Tibial nerve (tissue), 4 donors: ENCODE measurements around the gene RNF8. TPM values are rescaled to one million over a fixed set of nuclear protein-coding genes. Genes with fewer than 3 reads are reported as not detected.

ENCODE experiments used
- DNase-seq, 2 donors: peaks; one replicate each; pipeline ENCODE4 v3.0.0-alpha.2; 2019; ENCODE audit warnings: low spot score in 2 of 2
- H3K27ac ChIP-seq, 4 donors: fragments of 200-600 bp; sonication (generic) in 3 of 4; one replicate each; pipeline ENCODE4 v1.5.1; 2017 to 2019; ENCODE audit warnings: mild to moderate bottlenecking in 1 of 4
- H3K27me3 ChIP-seq, 2 donors: fragments of 200-600 bp; sonication (generic) in 1 of 2; one replicate each; pipeline versions ENCODE4 v1.5.1 to v1.6.0; 2017 to 2019
- H3K36me3 ChIP-seq, 3 donors: fragments of 200-600 bp; sonication (generic); one replicate each; pipeline ENCODE4 v1.5.1; 2018 to 2019
- H3K4me1 ChIP-seq, 4 donors: fragments of 200-600 bp; sonication (generic) in 3 of 4; one replicate each; pipeline ENCODE4 v1.5.1; 2017 to 2019
- H3K4me3 ChIP-seq, 4 donors: fragments of 200-600 bp; sonication (generic) in 3 of 4; one replicate each; pipeline ENCODE4 v1.5.1; 2017 to 2019; ENCODE audit warnings: mild to moderate bottlenecking in 1 of 4, moderate library complexity in 1 of 4
- H3K9me3 ChIP-seq, 4 donors: fragments of 200-600 bp; sonication (generic) in 3 of 4; one replicate each; pipeline ENCODE4 v1.5.1; 2017 to 2019
- EP300 ChIP-seq, 2 donors: sonication (generic); formaldehyde crosslinking; IDR thresholded peaks; one replicate each; pipeline ENCODE4 v1.6.1; 2017; ENCODE audit warnings: antibody characterized with exemption in 2 of 2, mild to moderate bottlenecking in 1 of 2
- POLR2A ChIP-seq, 2 donors: fragments of 450-650 bp; IDR thresholded peaks; one replicate each; pipeline ENCODE4 v1.6.1; 2017; ENCODE audit warnings: antibody characterized with exemption in 2 of 2, mild to moderate bottlenecking in 2 of 2, moderate library complexity in 2 of 2
- WGBS, 2 donors: methylation state at CpG; one replicate each; pipeline ENCODE4 v1.1.5; 2018; 5-methylcytosine and 5-hydroxymethylcytosine counted together
- total RNA-seq, 4 donors: library from RNA; depleted of rRNA; stranded (reverse); fragments of >200 nt; gene quantifications; one replicate each; pipeline ENCODE4 v1.1.0, GENCODE V29; 2016
- TF ChIP-seq, protein P1 (sequence below), 5 experiments: fragments of 200-600 bp in 3 of 5; fragments of 450-650 bp in 2 of 5; sonication (generic) in 3 of 5; IDR thresholded peaks; one replicate each; pipeline ENCODE4 v1.5.1; 2016 to 2019; ENCODE audit warnings: antibody characterized with exemption in 5 of 5, mild to moderate bottlenecking in 3 of 5, moderate library complexity in 2 of 5

RNF8 gene
- total RNA-seq, 4 donors from 2014 or later = 9.2 to 12.9 (median 12.7) TPM

DNA sequence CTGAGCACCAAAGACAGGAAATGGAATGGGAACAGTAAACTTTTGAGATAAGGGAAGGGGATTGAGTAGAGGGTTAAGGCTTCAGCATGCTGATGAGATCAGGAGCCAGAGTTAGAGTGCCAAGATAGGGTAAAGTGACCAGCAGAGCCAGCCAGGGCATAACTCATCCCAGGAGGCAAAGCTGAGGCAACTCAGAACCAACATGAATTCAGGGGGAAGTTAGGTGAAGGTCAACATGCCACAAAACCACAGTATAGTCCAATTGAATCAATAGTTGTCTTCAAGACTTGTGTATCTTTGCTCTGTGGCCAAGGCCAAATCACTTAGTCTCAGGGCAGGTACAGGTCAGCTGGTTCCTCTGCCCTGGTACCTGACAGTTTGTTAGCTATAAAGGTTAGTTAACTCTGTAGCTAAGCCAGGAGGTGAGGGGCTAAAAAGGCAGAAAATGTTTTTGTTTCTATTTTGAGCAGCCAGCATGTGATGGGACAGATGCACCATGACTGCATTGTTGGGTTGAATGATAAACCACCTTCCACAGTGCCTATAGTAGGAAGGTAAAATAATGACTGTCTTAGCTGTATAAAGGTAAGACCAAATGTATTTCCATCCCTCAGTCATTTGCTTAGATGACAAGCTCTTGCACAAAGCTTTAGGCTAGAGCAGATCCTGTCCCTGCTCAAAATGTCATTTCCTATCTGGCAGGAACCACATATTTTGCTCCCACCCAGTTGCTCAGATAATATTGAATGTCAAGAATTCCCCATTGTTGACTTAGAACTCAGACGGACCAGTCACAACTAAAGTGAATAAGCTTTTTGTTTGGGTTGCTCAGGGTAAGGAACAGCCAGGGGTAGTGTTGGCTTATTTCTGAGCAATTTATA is 15.8 kb downstream of the RNF8 start:
- Histone ChIP-seq H3K36me3 (peaks cover 2 to 23% (median 15%) of the 10 kb centered on the region in 3 donors), H3K9me3 (no peaks in the 10 kb centered on the region), H3K4me1 (peaks cover 0 to 26% (median 2%) of the 10 kb centered on the region in 4 donors), H3K4me3 (no peak overlapping the region), H3K27me3 (no peaks in the 10 kb centered on the region), H3K27ac (peak overlapping the region in 1 of 4 donors; percentile 13)
- 38 to 45% methylated on average over 1 of the region's 1 CpG for WGBS, 2 donors
- TF ChIP-seq, protein P1, sequence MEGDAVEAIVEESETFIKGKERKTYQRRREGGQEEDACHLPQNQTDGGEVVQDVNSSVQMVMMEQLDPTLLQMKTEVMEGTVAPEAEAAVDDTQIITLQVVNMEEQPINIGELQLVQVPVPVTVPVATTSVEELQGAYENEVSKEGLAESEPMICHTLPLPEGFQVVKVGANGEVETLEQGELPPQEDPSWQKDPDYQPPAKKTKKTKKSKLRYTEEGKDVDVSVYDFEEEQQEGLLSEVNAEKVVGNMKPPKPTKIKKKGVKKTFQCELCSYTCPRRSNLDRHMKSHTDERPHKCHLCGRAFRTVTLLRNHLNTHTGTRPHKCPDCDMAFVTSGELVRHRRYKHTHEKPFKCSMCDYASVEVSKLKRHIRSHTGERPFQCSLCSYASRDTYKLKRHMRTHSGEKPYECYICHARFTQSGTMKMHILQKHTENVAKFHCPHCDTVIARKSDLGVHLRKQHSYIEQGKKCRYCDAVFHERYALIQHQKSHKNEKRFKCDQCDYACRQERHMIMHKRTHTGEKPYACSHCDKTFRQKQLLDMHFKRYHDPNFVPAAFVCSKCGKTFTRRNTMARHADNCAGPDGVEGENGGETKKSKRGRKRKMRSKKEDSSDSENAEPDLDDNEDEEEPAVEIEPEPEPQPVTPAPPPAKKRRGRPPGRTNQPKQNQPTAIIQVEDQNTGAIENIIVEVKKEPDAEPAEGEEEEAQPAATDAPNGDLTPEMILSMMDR (IDR thresholded peaks at IDR 0.05) = no peak
- no peak for TF ChIP-seq POLR2A (IDR thresholded peaks at IDR 0.05)
- TF ChIP-seq EP300 (IDR thresholded peaks at IDR 0.05) = no peak
- no peak for DNase-seq

DNA sequence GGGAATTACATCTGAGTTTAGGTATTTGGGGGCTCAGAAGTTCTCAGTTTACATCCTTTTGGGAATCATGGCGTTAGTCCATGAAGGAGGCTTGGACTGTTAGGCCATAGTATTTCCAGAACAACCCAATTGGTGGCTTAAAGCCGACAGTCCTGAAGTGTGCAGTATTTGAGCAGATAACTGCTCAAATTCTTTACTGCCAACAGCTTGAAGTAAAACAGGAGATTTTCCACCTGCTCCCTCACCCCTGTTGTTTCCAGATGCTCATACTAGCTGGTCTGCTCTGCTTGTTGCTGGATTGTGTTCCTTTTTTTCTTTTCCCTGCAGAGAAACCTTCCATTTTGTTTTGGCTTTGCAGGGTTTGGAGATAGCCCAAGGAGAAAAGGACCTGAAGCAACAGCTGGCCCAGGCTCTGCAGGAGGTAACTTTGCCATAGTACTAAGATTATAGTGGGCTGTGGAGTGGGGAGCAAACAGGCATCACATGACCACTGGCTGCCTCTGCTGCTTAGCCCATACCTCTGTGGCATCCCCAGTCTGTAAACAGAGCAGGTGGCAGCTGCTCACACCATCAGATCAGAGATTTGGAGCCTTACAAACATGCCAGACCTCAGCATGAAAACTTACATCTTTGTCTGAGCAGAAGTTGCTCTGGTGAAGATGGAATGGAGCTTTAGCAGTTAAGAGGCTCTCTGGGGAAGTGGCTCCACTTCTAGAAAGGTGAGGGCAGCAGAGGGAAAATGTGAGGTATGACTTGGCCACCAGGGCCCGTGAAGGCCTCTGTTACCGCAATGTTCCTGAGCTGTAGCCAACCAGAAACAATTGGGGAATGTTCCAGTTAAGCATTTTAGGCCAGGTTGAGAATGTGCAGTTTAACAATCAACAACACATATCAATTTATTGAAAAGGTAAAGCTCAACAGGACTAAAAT is 17.6 kb downstream of the RNF8 start:
- WGBS, 2 donors = 80 to 87% methylated on average over 4 of the region's 4 CpGs
- H3K27me3 ChIP-seq = no peaks in the 10 kb centered on the region
- TF ChIP-seq POLR2A (IDR thresholded peaks at IDR 0.05) = no peak
- TF ChIP-seq, protein P1 (IDR thresholded peaks at IDR 0.05) = no peak
- TF ChIP-seq EP300 (IDR thresholded peaks at IDR 0.05) = no peak
- no peaks in the 10 kb centered on the region for H3K9me3 ChIP-seq
- no peak overlapping the region for H3K4me3 ChIP-seq
- H3K36me3 ChIP-seq = peaks cover 2 to 38% (median 15%) of the 10 kb centered on the region in 3 donors
- no peak overlapping the region for H3K27ac ChIP-seq
- peaks cover 0 to 25% (median 2%) of the 10 kb centered on the region in 4 donors for H3K4me1 ChIP-seq
- DNase-seq = no peak

DNA sequence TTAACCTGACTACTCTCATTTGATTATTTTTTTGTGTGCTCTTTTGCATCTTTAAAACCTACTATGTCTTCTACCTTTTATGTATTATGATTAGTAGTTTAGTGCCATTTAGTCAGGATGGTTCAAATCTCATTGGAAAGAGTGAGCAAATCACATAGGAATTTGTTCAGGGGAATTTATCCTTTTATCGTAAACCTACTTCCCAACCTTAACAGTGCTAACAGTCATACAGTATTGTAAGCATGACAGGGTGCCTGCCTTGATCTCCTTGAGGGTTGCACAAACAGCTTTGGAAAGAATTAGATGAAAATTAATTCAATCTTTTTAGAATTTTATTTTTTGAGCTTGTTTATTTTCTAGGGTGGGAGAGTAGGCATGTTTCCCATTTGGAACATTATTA is 18.3 kb downstream of the RNF8 start:
- Histone ChIP-seq H3K4me1 (peaks cover 0 to 20% (median 2%) of the 10 kb centered on the region in 4 donors), H3K4me3 (no peak overlapping the region), H3K9me3 (no peaks in the 10 kb centered on the region), H3K27ac (no peak overlapping the region), H3K36me3 (peaks cover 2 to 44% (median 15%) of the 10 kb centered on the region in 3 donors), H3K27me3 (no peaks in the 10 kb centered on the region)
- no peak for DNase-seq
- 84 to 90% methylated on average over 1 of the region's 1 CpG for WGBS, 2 donors
- no peak for TF ChIP-seq POLR2A (IDR thresholded peaks at IDR 0.05)
- TF ChIP-seq, protein P1 (IDR thresholded peaks at IDR 0.05) = no peak
- TF ChIP-seq EP300 (IDR thresholded peaks at IDR 0.05) = no peak

DNA sequence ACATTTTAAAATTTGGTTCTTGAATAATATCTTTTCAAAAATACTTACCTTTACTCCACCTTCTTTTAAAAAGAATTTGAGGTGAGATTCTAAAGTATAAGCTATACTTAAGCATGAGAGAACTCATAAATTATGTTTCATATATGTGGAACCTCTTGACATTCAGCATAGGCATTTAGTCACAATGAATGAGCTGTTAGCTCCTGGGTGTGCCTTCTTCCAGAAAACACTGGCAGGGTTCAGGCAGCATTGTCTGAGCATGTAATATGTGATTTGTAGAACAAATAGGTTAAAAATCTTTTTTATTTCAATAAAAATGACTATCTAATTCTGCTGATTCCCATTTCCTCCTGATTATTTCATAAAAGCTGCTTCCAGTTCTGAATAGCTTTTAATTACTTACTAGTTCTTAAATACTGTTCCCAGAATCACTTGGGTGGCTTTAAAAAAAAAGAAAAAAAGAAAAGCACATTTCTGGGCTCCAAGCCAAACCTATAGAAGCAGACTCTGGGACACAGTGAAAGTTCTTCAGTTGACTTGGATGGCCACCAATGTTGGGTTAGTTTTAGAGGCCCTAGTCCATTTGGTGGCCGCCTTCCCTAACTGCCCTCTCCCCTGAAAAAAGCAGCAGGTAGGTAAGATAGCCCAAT is 20.2 kb downstream of the RNF8 start:
- WGBS, 2 donors = 71 to 82% methylated on average over 1 of the region's 1 CpG
- peaks cover 2 to 60% (median 8%) of the 10 kb centered on the region in 3 donors for H3K36me3 ChIP-seq
- H3K27ac ChIP-seq = no peak overlapping the region
- peaks cover 0 to 20% (median 2%) of the 10 kb centered on the region in 4 donors for H3K4me1 ChIP-seq
- no peaks in the 10 kb centered on the region for H3K9me3 ChIP-seq
- no peak overlapping the region for H3K4me3 ChIP-seq
- no peak for TF ChIP-seq EP300 (IDR thresholded peaks at IDR 0.05)
- TF ChIP-seq, protein P1 (IDR thresholded peaks at IDR 0.05) = no peak
- no peak for TF ChIP-seq POLR2A (IDR thresholded peaks at IDR 0.05)
- DNase-seq = no peak
- no peaks in the 10 kb centered on the region for H3K27me3 ChIP-seq
